ENCODE data around the gene PTPRM. TPM values are rescaled to one million over a fixed set of nuclear protein-coding genes. Genes with fewer than 3 reads are reported as not detected.

PTPRM gene
- total RNA-seq, 1 donor = 64.2 TPM

DNA sequence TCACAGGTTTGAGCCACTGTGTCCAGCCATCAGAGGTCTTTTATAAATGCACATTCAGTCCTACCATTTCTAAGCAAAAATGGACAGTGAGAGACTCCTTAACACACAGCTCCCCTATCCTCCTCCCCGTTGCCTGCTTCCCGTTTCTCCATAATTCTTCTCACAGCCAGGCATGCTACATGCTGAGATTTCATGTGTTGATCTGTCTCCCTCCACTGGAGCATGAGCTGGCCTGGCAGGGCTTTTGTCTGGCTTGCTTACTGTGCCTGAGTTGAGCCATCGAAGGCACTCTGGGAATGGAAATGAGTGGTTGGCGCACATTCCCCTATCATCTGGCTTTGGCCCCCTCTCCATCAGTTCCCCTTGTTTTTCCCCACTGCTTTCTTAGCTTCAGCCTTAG is 413.5 kb downstream of the PTPRM start:
- H3K4me3 ChIP-seq (ENCODE audit: low read depth, low read length) = no peak overlapping the region
- TF ChIP-seq, protein P1, sequence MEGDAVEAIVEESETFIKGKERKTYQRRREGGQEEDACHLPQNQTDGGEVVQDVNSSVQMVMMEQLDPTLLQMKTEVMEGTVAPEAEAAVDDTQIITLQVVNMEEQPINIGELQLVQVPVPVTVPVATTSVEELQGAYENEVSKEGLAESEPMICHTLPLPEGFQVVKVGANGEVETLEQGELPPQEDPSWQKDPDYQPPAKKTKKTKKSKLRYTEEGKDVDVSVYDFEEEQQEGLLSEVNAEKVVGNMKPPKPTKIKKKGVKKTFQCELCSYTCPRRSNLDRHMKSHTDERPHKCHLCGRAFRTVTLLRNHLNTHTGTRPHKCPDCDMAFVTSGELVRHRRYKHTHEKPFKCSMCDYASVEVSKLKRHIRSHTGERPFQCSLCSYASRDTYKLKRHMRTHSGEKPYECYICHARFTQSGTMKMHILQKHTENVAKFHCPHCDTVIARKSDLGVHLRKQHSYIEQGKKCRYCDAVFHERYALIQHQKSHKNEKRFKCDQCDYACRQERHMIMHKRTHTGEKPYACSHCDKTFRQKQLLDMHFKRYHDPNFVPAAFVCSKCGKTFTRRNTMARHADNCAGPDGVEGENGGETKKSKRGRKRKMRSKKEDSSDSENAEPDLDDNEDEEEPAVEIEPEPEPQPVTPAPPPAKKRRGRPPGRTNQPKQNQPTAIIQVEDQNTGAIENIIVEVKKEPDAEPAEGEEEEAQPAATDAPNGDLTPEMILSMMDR (IDR thresholded peaks at IDR 0.05; ENCODE audit: insufficient read depth, low read length) = no peak
- DNase-seq (ENCODE audit: low read depth) = peak; percentile 36

GRCh38 chr18:7982216-7982615 is 415.1 kb downstream of the PTPRM start:
- no peak for DNase-seq (ENCODE audit: low read depth)
- no peak overlapping the region for H3K4me3 ChIP-seq (ENCODE audit: low read depth, low read length)
- TF ChIP-seq, protein P1 (IDR thresholded peaks at IDR 0.05; ENCODE audit: insufficient read depth, low read length) = no peak

DNA sequence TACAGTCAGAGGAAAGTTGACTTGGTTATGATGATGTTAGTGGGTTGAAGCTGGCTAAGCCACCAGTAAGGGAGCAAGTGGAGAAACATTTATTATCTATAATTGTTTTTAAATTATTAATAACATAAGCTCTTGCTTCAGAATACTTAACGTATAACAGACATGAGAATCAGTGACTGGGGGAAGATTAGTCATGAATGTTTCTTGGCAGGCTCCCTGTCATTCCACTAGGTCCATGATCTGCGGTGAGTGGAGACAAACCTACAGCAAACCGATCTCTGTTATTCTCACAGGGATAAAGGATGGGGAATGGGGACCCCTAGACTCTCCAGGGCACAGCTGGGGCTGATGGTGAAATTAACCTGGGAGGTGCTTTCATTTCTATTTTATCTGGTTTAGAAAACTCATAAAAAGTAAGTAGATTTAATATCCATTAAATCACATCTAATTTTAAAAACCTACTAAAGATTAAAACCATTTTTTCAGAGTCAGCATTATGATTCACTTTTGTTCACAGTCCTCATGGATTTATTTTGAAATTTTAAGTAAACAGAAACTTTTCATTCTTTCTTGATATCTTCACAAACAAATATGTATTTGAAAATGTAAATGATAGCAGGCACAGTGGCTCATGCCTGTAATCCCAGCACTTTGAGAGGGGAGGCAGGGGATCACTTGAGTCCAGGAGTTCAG is 420.3 kb downstream of the PTPRM start:
- H3K4me3 ChIP-seq (ENCODE audit: low read depth, low read length) = no peak overlapping the region
- TF ChIP-seq, protein P1 (IDR thresholded peaks at IDR 0.05; ENCODE audit: insufficient read depth, low read length) = no peak
- peak; percentile 74 for DNase-seq (ENCODE audit: low read depth)

DNA sequence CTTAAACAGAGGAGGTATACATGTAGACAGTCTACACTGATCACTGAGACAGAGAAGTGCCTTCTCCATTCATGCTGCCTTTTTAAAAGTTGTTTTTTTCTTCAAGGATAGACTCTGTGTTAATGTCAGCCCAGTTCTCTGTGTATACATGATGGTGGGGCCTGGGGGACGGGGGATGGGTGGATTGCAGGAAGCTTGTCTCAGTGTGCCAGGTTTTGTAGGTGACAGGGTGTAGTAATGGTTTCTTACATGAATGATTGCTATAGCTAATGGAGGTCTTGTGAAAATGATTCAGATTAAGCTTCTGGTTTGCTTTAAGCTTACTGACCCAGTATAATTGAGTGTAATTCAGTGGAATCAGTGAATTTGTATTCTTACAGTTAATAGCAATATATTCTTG is 423.6 kb downstream of the PTPRM start:
- TF ChIP-seq, protein P1 (IDR thresholded peaks at IDR 0.05; ENCODE audit: insufficient read depth, low read length) = no peak
- no peak overlapping the region for H3K4me3 ChIP-seq (ENCODE audit: low read depth, low read length)
- no peak for DNase-seq (ENCODE audit: low read depth)

DNA sequence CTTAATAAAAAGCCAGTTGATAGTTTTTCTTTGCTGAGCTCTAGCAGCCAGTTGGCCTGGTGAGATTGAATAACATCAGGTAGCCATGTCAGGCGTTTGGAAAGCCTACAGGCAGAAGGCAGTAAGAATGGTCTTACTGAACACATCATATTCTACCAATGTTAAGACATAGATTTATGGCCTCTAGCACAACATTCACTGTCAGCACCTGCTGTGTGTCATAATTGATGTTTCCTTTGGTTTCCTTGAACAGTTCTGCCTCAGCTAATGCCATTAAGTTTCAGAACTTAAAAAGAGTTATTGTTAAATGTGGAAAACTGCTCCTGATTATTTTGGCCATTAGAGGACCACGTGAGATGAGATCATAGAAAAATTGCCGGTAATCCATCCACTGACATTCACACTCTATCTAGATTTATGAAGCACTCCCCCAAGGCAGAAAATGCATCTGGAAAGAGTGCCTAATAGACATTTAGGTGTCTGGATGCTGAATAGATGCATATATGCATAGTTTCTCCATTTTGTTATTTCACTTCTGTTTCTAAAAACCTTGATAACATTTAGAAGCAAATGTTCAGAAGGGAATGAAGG is 434.7 kb downstream of the PTPRM start:
- TF ChIP-seq, protein P1 (IDR thresholded peaks at IDR 0.05; ENCODE audit: insufficient read depth, low read length) = no peak
- peak; percentile 23 for DNase-seq (ENCODE audit: low read depth)
- H3K4me3 ChIP-seq (ENCODE audit: low read depth, low read length) = no peak overlapping the region

- TF ChIP-seq, protein P1 (IDR thresholded peaks at IDR 0.05; ENCODE audit: insufficient read depth, low read length) = no peak
- peak; percentile 90 for DNase-seq (ENCODE audit: low read depth)
- H3K4me3 ChIP-seq (ENCODE audit: low read depth, low read length) = no peak overlapping the region
These were observed 437.0 kb downstream of the PTPRM start for GRCh38 chr18:8003878-8004675.

Data from fibroblast of the aortic adventitia (primary cell).